ENCODE measurements around the gene MRPL28. TPM values are rescaled to one million over a fixed set of nuclear protein-coding genes. Genes with fewer than 3 reads are reported as not detected.

Gene MRPL28
- total and polyA plus RNA-seq, 3 experiments from 2014 or later, result 67.8 to 98.0 (median 90.2) TPM

Other genes starting within 250 kb of the MRPL28 start
- 10 to 100 TPM; 45.2 to 50.7 TPM for gene NPRL3, start 231.9 kb downstream of the MRPL28 start, total RNA-seq
- gene NPRL3, start 231.9 kb downstream of the MRPL28 start, polyA plus RNA-seq, result 13.0 TPM
- not detected for gene HBZ, start 217.9 kb downstream of the MRPL28 start, total RNA-seq
- gene HBZ, start 217.9 kb downstream of the MRPL28 start, polyA plus RNA-seq, result not detected
- gene HBM, start 204.6 kb downstream of the MRPL28 start, total RNA-seq, result not detected
- not detected for gene HBM, start 204.6 kb downstream of the MRPL28 start, polyA plus RNA-seq
- gene HBA2, start 197.7 kb downstream of the MRPL28 start, total RNA-seq, result not detected
- 5.8 TPM for gene HBA2, start 197.7 kb downstream of the MRPL28 start, polyA plus RNA-seq
- gene HBA1, start 193.9 kb downstream of the MRPL28 start, total RNA-seq, result not detected
- 1.6 TPM for gene HBA1, start 193.9 kb downstream of the MRPL28 start, polyA plus RNA-seq
- not detected for gene HBQ1, start 190.1 kb downstream of the MRPL28 start, total RNA-seq
- 0.72 TPM for gene HBQ1, start 190.1 kb downstream of the MRPL28 start, polyA plus RNA-seq
- 10 to 100 TPM; 78.5 to 80.0 TPM for gene LUC7L, start 141.1 kb downstream of the MRPL28 start, total RNA-seq
- gene LUC7L, start 141.1 kb downstream of the MRPL28 start, polyA plus RNA-seq, result 9.2 TPM
- gene FAM234A, start 135.7 kb downstream of the MRPL28 start, total RNA-seq, result 10 to 100 TPM; 23.1 to 26.1 TPM
- gene FAM234A, start 135.7 kb downstream of the MRPL28 start, polyA plus RNA-seq, result 27.9 TPM
- gene RGS11, start 94.6 kb downstream of the MRPL28 start, total RNA-seq, result under 1 TPM in 1 of 2 experiments, not detected in 1; 0.09 TPM
- gene RGS11, start 94.6 kb downstream of the MRPL28 start, polyA plus RNA-seq, result not detected
- not detected for gene ARHGDIG, start 89.9 kb downstream of the MRPL28 start, total RNA-seq
- not detected for gene ARHGDIG, start 89.9 kb downstream of the MRPL28 start, polyA plus RNA-seq
- gene PDIA2, start 87.4 kb downstream of the MRPL28 start, total RNA-seq, result not detected
- gene PDIA2, start 87.4 kb downstream of the MRPL28 start, polyA plus RNA-seq, result not detected
- gene AXIN1, start 17.8 kb downstream of the MRPL28 start, total RNA-seq, result 10 to 100 TPM; 24.7 to 26.3 TPM
- gene AXIN1, start 17.8 kb downstream of the MRPL28 start, polyA plus RNA-seq, result 6.9 TPM
- 10 to 100 TPM; 36.1 to 36.2 TPM for gene PGAP6, start 11.4 kb upstream of the MRPL28 start, total RNA-seq
- gene PGAP6, start 11.4 kb upstream of the MRPL28 start, polyA plus RNA-seq, result 23.1 TPM
- gene NME4, start 26.7 kb upstream of the MRPL28 start, total RNA-seq, result 10 to 100 TPM; 14.1 to 15.4 TPM
- 49.9 TPM for gene NME4, start 26.7 kb upstream of the MRPL28 start, polyA plus RNA-seq
- gene DECR2, start 31.3 kb upstream of the MRPL28 start, total RNA-seq, result 1 to 10 TPM; 6.8 to 7.9 TPM
- gene DECR2, start 31.3 kb upstream of the MRPL28 start, polyA plus RNA-seq, result 3.9 TPM
- 10 to 100 TPM; 30.0 to 32.8 TPM for gene RAB11FIP3, start 55.1 kb upstream of the MRPL28 start, total RNA-seq
- gene RAB11FIP3, start 55.1 kb upstream of the MRPL28 start, polyA plus RNA-seq, result 4.4 TPM
- gene CAPN15, start 157.2 kb upstream of the MRPL28 start, total RNA-seq, result 10 to 100 TPM; 91.9 to 98.6 TPM
- gene CAPN15, start 157.2 kb upstream of the MRPL28 start, polyA plus RNA-seq, result 15.5 TPM
- not detected for gene PRR35, start 189.9 kb upstream of the MRPL28 start, total RNA-seq
- not detected for gene PRR35, start 189.9 kb upstream of the MRPL28 start, polyA plus RNA-seq
- gene NHLRC4, start 196.5 kb upstream of the MRPL28 start, total RNA-seq, result under 1 TPM; 0.55 to 0.59 TPM
- gene NHLRC4, start 196.5 kb upstream of the MRPL28 start, polyA plus RNA-seq, result 1.6 TPM
- 10 to 100 TPM; 47.4 to 50.1 TPM for gene PIGQ, start 199.4 kb upstream of the MRPL28 start, total RNA-seq
- 14.0 TPM for gene PIGQ, start 199.4 kb upstream of the MRPL28 start, polyA plus RNA-seq
- gene RAB40C, start 219.5 kb upstream of the MRPL28 start, total RNA-seq, result 10 to 100 TPM; 12.3 to 13.3 TPM
- gene RAB40C, start 219.5 kb upstream of the MRPL28 start, polyA plus RNA-seq, result 22.8 TPM

All from CD8-positive, alpha-beta memory T cell (primary cell).